NCI-H146 treated with DMSO at 0.1 percent for 48 hours (cell line): Measurements from ENCODE around the gene ZBTB20.

Experiments used
- DNase-seq: peaks from one replicate; lab custom pipeline; 2025; ENCODE audit not compliant: unreplicated experiment; lab: John Stamatoyannopoulos, UW

The ZBTB20 gene

GRCh38 chr3:114644367-114644766, 502.7 kb downstream of the ZBTB20 start:
- DNase-seq: no peak

- DNase-seq: no peak
These were observed 503.9 kb downstream of the ZBTB20 start for GRCh38 chr3:114642951-114643741.

GRCh38 chr3:114640126-114640525, 507.0 kb downstream of the ZBTB20 start:
- no peak for DNase-seq

GRCh38 chr3:114639171-114639570, 507.9 kb downstream of the ZBTB20 start:
- DNase-seq: no peak

GRCh38 chr3:114635878-114636277, 511.2 kb downstream of the ZBTB20 start:
- no peak for DNase-seq

GRCh38 chr3:114634635-114635034, 512.5 kb downstream of the ZBTB20 start:
- DNase-seq: no peak

- peak; percentile 75 for DNase-seq
These were observed 514.2 kb downstream of the ZBTB20 start for GRCh38 chr3:114632757-114633424.

GRCh38 chr3:114627770-114628169, 519.3 kb downstream of the ZBTB20 start:
- no peak for DNase-seq

- DNase-seq: peak; percentile 39
These were observed 520.3 kb downstream of the ZBTB20 start for GRCh38 chr3:114626751-114627150.

- DNase-seq: no peak
These were observed 522.4 kb downstream of the ZBTB20 start for GRCh38 chr3:114624571-114625181.

- no peak for DNase-seq
These were observed 523.0 kb downstream of the ZBTB20 start for GRCh38 chr3:114624047-114624445.

- DNase-seq: no peak
These were observed 523.6 kb downstream of the ZBTB20 start for GRCh38 chr3:114623420-114624046.

- DNase-seq: no peak
These were observed 525.1 kb downstream of the ZBTB20 start for GRCh38 chr3:114622001-114622400.

GRCh38 chr3:114619771-114620170, 527.3 kb downstream of the ZBTB20 start:
- no peak for DNase-seq

- no peak for DNase-seq
These were observed 531.5 kb downstream of the ZBTB20 start for GRCh38 chr3:114615523-114616085.

GRCh38 chr3:114609973-114610630, 537.0 kb downstream of the ZBTB20 start:
- no peak for DNase-seq

- no peak for DNase-seq
These were observed 538.8 kb downstream of the ZBTB20 start for GRCh38 chr3:114608293-114608692.

GRCh38 chr3:114606336-114606735, 540.8 kb downstream of the ZBTB20 start:
- DNase-seq: peak; percentile 24

- no peak for DNase-seq
These were observed 546.5 kb downstream of the ZBTB20 start for GRCh38 chr3:114600571-114600970.

- DNase-seq: no peak
These were observed 549.2 kb downstream of the ZBTB20 start for GRCh38 chr3:114597871-114598270.

- no peak for DNase-seq
These were observed 550.1 kb downstream of the ZBTB20 start for GRCh38 chr3:114597012-114597411.
